HG03103 (cell line): Measurements from ENCODE around the gene KIFC1.
"Not testable (repeated sequence)": the region's sequence is repeated elsewhere in the genome, so short reads cannot be mapped to it uniquely, and the experiment has no call there.

Experiments
- ATAC-seq: cut with Tn5 transposase; IDR thresholded peaks from one replicate; pipeline ENCODE4 v1.9.1; 2021; ENCODE audit warnings: low read depth; ENCODE audit not compliant: unreplicated experiment

KIFC1 gene, protein sequence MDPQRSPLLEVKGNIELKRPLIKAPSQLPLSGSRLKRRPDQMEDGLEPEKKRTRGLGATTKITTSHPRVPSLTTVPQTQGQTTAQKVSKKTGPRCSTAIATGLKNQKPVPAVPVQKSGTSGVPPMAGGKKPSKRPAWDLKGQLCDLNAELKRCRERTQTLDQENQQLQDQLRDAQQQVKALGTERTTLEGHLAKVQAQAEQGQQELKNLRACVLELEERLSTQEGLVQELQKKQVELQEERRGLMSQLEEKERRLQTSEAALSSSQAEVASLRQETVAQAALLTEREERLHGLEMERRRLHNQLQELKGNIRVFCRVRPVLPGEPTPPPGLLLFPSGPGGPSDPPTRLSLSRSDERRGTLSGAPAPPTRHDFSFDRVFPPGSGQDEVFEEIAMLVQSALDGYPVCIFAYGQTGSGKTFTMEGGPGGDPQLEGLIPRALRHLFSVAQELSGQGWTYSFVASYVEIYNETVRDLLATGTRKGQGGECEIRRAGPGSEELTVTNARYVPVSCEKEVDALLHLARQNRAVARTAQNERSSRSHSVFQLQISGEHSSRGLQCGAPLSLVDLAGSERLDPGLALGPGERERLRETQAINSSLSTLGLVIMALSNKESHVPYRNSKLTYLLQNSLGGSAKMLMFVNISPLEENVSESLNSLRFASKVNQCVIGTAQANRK

DNA sequence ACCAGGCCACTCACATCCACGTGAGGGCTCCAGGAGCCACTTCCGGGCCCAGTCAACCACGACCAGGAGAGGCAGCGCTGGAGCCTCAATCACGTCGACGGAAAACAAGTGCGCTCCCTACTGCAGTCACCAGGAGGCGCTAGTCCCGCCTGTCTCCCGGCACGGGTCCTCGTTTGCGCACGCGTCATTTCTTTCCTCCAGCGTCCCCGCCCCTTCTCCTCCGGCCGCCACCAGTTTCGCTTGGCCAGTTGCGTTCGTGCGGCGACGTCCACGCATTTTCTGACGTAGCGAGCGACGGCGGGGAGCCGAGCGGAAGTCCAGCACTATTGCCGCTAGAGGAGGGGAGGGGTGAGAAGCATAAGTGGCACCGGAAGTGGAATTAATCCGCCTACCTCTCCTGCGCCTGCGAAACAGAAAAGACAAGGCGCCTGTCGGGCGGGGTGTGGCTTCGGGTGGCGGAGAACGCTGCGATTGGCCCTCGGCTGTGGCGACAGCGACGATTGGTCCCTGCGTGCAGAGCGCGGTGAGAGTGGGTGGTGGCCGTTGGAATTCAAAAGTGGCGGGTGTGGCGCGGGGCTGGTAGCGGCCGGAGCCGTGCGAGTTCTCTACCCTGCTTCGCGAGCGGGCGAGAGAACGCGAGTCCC lies at the start of gene KIFC1:
TSS of gene KIFC1 (plus strand) at position 546 of the 644 bp plus-strand sequence. CDS start 163 bp downstream, outside the sequence.
- peak; percentile 82 for ATAC-seq

DNA sequence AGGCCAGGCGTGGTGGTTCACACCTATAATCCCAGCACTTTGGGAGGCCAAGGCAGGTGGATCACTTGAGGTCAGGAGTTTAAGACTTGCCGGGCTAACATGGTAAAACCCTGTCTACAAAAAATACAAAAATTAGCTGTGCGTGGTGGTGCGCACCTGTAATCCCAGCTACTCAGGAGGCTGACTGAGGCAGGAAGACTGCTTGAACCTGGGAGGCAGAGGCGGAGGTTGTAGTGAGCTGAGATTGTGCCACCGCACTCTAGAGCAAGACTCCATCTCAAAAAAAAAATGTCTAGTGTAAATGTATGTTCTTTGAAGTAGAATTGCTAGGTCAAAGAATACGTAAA lies 48.0 kb upstream of the KIFC1 start:
- ATAC-seq = not testable (repeated sequence)

DNA sequence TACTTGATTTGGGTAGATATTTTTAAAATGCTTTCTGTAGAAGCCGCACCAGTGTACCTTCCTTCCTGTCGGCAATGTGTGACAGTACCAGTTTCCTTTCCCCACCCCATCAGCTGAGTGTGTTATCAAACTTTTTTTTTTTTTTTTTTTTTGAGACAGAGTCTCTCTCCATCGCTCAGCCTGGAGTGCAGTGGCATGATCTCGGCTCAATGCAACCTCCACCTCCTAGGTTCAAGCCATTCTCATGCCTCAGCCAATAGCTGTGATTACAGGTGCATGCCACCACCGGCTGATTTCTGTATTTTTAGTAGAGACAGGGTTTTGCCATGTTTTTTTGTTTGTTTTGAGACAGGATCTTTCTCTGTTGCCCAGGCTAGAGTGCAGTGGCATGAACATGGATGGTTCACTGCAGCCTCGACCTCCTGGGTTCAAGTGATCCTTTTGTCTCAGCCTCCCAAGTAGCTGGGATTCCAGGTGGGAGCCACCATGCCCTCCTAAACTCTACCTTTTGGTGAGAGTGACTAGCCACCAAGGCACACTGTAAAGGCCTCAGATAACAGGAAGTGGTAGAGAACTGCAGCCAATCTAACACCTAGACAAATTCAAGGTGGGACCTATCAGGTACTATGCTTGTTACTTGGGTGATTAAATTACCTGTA lies 47.5 kb upstream of the KIFC1 start:
- ATAC-seq = no peak

DNA sequence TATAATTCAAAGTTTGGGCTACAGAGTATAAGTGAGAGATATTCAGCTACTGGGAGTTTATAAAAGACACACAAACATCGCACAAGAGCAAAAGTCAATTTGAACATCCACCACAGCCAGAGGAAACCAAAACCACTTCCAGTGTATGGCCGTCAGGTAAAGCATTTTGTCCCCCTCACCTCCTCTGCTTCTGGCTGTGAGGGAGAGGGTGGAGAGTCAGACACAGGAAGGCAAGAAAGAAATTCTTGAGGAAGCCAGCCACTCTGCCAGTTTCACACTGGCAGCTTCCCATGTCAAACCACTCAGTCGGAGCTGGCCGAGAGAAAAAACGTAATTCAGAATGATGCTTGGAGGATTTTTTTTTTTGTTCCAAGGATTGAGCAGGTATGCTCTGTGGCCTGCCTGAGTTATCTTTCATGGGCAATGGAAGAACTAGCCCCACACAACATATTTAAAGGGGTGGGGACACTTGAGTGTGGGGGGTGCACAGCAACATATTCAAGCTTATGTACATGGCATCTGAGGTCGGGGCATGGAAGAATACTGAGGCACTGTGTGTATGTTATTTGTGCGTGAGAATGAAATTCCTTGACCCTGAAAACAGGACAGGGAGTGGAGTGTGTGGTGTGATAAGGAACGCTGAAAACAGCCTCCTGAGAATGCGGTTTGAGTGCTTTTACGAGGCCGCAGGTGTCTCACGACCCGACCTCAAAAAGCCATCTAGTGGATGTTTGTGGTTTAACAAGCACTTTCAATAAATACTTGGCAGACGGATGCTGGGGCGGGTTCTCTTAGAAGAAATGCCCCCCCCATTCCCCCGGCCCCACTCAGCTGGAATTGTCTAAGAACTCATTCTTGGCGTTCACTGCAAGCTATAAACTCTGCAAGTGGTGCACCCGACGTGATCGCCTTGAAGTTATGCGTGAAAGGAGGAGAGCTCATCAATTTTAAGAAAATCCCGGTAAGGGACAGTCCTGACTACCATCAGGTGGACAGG lies 46.6 kb upstream of the KIFC1 start:
- ATAC-seq = no peak

DNA sequence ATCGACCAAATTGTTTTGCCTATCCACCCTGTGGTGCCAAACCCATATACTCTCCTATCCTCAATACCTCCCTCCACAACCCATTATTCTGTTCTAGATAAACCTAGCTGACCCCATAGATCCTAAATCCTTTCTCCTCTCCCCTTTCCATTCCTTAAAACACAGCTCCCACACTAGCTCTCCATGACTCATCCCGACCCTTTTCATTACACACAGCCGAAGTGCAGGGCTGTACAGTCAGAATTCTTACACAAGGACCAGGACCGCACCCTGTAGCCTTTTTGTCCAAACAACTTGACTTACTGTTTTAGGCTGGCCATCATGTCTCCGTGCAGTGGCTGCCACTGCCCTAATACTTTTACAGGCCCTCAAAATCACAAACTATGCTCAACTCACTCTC lies 44.7 kb upstream of the KIFC1 start:
- not testable (repeated sequence) for ATAC-seq

DNA sequence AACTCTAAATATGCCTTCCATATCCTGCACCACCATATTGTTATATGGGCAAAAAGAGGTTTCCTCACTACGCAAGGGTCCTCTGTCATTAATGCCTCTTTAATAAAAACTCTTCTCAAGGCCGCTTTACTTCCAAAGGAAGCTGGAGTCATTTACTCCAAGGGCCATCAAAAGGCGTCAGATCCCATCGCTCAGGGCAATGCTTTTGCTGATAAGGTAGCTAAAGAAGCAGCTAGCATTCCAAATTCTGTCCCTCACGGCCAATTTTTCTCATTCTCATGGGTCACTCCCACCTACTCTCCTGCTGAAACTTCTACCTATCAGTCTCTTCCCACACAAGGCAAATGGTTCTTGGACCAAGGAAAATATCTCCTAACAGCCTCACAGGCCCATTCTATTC lies 43.8 kb upstream of the KIFC1 start:
- ATAC-seq = no peak

DNA sequence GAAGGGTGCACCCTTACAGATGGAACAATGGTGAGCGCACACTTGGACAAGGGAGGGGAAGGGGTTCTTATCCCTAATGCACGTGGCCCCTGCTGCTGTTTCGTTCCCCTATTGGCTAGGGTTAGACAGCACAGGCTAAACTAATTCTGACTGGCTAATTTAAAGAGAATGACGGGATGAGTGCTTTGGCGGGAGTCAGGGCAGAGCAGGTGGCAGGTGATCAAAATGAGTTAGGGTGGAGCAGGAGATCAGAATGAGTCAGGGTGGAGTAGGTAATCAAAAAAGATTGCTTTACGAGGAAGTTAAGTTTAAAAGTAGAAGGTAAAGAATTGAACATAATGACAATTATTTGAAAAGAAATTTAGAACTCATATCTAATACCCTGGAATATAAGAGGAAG lies 35.8 kb upstream of the KIFC1 start:
- ATAC-seq = not testable (repeated sequence)

DNA sequence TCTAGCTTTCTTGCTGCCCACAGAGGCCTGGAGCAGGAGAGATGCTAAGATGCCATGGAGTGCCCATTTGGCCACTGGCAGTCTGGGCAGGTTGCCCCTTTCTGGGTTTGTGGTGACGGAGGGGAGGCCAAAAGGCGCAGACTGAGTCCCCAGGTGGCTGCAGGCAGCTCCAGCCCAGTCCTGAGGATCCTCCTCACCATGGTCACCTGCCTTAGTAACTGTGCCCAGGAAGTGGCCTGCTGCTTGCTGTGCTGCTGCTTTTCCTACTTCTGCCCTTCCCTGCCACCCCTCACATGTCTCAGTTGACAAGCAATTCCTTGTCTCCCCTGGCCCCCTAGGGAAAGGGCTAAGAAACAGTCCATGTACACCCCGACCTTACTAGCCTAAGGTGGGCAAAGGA lies 35.3 kb upstream of the KIFC1 start:
- no peak for ATAC-seq

DNA sequence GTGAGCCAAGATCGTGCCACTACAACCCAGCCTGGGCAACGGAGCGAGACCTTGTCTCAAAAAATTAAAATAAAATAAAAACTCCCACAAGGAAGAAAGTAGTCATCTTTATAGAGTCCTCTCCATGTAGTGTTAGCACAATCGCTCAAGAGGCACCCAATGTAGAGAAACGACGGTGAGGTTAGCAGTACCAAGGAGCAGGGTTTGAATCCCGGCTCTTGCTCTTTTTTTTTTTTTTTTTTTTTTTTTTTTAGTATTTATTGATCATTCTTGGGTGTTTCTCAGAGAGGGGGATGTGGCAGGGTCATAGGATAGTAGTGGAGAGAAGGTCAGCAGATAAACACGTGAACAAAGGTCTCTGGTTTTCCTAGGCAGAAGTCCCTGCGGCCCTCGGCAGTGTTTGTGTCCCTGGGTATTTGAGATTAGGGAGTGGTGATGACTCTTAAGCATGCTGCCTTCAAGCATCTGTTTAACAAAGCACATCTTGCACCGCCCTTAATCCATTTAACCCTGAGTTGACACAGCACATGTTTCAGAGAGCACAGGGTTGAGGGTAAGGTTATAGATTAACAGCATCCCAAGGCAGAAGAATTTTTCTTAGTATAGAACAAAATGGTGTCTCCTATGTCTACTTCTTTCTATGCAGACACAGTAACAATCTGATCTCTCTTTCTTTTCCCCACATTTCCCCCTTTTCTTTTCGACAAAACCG lies 34.3 kb upstream of the KIFC1 start:
- not testable (repeated sequence) for ATAC-seq

DNA sequence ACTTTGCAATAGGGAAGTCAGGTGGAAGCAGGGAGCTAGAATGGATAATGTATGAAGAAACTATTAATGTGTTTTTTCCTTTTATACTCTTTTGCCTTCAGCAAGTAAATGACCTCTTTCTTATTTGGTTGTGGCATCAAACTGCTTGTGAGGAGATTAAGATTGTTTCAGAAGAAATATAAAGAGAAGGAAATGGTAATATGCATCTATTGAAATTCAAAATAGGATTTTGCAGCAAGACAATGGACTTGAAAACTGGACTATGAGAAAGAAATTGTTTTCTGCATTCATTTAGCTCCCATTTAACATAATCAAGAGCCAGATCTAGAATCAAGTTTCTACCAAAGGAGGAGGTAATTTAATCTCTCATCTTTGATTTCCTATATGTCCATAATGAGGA lies 32.3 kb upstream of the KIFC1 start:
- no peak for ATAC-seq

DNA sequence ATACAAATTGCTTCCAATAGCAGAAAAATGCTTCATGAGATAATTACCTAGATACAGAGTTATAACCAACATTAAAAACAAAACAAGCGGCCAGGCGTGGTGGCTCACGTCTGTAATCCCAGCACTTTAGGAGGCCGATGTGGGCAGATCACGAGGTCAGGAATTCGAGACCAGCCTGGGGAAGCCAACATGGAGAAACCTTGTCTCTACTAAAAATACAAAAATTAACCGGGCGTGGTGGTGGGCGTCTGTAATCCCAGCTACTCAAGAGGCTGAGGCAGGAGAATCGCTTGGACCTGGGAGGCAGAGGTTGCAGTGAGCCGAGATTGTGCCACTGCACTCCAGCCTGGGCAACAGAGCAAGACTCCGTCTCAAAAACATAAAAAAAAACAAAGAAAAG lies 28.1 kb upstream of the KIFC1 start:
- ATAC-seq = not testable (repeated sequence)

DNA sequence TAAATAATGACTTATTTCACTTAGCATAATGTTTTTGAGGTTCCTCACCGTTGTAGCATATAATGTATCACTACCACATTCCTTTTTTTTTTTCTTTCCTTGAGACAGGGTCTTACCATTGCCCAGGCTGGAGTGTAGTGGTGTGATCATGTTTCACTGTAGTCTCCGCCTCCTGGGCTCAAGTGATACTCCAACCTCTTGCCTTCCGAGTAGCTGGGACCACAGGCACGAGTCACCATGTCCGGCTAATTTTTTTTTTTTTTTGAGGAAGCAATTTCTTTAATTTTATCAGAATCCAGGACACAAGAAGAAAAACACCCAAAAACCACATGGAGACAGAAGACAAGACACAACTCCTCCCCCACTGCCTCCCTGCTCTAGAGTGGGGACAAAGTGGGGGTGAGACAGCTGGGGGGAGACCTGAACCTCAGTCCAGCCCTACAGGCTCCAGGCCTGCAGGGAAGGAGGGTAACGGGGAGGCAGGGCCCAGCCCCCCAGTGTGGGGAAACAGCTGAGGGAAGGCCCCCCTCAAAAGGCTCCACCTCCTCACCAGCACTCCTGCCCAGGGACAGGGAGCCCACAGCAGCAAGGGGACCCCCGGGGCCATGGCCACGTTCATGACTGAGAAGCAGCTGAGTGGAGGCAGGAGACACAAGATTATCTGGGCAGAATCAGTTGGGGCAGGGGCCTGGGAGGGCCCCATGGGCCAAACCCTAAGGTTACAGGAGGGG lies 27.0 kb upstream of the KIFC1 start:
- not testable (repeated sequence) for ATAC-seq

DNA sequence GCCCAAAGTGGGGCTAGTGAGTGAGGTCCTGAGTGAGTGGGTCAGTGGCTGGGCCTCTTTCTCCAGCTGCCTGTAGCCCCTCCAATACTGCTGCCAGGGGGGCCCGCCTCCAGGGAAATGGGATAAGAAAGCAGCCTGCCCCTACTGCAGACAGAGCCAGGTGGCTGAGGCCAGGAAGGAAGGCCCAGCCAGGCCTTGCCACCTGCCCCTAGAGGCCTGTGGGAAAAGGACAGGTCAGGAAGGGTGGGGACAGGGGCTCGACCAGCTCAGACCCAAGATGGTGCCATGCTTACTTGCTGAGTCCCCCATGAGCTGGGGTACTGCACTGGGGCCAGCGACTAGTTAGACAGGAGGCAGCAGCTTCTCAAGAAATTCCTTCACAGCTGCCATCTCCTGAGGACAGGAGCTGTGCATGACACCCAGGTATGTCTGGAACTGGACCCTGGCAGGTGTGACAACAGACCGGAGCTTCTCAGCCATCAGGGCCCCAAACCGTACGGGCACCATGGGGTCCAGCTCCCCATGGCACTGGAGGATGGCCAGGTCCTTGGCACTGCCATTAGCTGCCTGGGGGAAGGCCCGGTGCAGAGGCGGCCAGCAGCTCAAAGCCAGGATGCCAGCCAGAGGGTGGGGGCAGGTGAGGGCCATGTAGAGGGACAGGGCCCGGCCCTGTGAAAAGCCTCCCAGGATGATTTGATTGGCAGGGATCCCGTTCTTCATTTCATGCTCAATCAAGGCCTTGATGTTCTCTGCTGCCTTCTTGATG lies 26.2 kb upstream of the KIFC1 start:
- not testable (repeated sequence) for ATAC-seq

DNA sequence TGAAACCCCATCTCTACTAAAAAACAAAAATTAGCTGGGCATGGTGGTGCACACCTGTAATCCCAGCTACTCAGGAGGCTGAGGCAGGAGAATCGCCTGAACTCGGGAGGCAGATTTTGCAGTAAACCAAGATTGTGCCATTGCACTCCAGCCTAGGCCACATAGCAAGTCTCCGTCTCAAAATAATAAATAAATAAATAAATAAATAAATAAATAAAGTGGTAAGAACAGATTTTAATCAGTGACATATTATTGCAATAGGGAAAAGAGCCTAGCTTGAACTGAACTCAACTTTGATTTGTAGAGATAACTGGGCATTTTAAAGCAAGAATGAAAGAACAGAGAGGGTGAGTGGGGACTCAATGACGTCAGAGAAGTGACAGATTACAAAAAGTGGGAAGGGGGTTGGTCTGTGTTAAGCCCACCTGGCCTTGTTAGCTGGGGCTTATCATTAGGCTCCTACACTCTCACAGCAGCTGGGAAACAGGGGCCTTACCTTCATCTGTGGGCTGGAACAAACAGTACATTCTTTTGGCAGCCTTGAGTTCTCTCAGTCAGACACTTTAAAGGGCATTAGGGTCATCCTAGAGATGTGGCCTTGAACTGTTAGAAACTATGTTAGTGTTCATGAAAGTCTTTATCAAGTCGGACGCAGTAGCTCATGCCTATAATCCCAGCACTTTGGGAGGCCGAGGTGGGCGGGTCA lies 24.5 kb upstream of the KIFC1 start:
- ATAC-seq = no peak

DNA sequence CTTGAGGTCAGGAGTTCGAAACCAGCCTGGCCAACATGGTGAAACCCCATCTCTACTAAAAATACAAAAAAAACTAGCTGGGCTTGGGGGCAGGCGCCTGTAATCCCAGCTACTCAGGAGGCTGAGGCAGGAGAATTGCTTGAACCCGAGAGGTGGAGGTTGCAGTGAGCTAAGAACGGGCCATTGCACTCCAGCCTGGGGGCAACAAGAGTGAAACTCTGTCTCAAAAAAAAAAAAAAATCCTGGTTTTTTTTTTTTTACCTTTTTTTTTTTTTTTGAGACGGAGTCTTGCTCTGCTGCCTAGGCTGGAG lies 24.0 kb upstream of the KIFC1 start:
- ATAC-seq = not testable (repeated sequence)

DNA sequence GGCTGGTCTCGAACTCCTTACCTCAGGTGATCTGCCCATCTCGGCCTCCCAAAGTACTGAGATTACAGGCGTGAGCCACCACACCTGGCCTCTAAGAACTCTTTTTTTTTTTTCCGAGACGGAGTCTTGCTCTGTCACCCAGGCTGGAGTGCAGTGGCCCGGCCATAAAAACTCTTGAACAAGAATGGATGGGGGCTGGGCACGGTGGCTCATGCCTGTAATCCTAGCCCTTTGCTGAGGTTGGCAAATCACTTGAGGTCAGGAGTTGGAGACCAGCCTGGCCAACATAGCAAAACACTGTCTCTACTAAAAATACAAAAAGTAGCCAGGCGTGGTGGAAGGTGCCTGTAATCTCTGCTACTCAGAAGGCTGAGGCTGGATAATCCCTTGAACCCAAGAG lies 19.7 kb upstream of the KIFC1 start:
- not testable (repeated sequence) for ATAC-seq

DNA sequence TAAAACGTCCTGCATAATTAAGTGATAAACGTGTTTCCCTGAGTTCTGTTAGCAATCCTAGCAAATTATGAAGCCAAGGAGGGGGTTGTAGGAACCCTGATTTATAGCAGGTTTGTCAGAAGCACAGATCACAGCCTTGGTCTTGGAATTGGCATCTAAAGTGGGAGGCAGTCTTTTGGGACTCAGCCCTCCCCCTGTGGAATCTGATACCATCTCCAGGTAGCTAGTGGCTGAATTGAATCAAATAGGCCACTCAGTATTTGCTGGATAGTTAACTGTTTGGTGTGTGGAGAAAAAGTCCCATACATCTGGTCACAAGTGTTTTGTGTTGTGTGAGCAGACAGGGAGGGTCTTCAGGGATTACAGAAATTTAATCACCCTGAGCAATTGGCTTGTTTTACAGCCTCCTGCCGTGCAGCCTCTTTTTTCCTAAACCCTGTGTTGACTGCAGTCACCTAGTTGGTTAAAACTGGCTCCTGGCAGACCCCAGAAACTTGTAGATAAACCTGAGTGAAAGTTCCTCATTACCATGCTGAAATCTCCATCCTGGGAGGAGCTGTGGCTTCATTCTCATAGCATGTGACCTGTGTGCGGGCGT lies 19.0 kb upstream of the KIFC1 start:
- no peak for ATAC-seq
